Measurements from ENCODE around the gene CIROP.
A peak's percentile ranks its signal among the peaks of the same experiment; 100 is the strongest.

CIROP gene

GRCh38 chr14:23125011-23125410, 20.2 kb upstream of the CIROP start:
- intact Hi-C loops (cut with DNase I; ENCODE audit: low total_unique reads): no loop called here
- no peak for TF ChIP-seq CTCF (IDR thresholded peaks at IDR 0.05)
- H3K27me3 ChIP-seq: no peaks in the 10 kb centered on the region
- peaks cover 3 to 45% (median 35%) of the 10 kb centered on the region in 4 donors for H3K4me1 ChIP-seq
- peak overlapping the region; percentile 48 to 68 for H3K27ac ChIP-seq
- no peak overlapping the region for H3K4me3 ChIP-seq
- H3K36me3 ChIP-seq: peaks cover 35 to 42% (median 36%) of the 10 kb centered on the region in 3 donors
- no peak for DNase-seq
- H3K9me3 ChIP-seq: no peaks in the 10 kb centered on the region

- intact Hi-C loops (cut with DNase I; ENCODE audit: low total_unique reads): no loop called here
- peaks cover 3 to 45% (median 35%) of the 10 kb centered on the region in 4 donors for H3K4me1 ChIP-seq
- H3K27ac ChIP-seq: peak overlapping the region; percentile 48 to 68
- no peaks in the 10 kb centered on the region for H3K9me3 ChIP-seq
- peaks cover 29 to 37% (median 30%) of the 10 kb centered on the region in 3 donors for H3K36me3 ChIP-seq
- no peak for TF ChIP-seq CTCF (IDR thresholded peaks at IDR 0.05)
- H3K27me3 ChIP-seq: no peaks in the 10 kb centered on the region
- no peak overlapping the region for H3K4me3 ChIP-seq
- DNase-seq: no peak
Measured at GRCh38 chr14:23124337-23124954, 19.7 kb upstream of the CIROP start.

GRCh38 chr14:23123419-23123818, 18.6 kb upstream of the CIROP start:
- DNase-seq: peak in 1 of 2 donors; percentile 80
- H3K4me1 ChIP-seq: peaks cover 3 to 45% (median 35%) of the 10 kb centered on the region in 4 donors
- peak overlapping the region in 1 of 2 donors; percentile 14 for H3K27ac ChIP-seq
- H3K4me3 ChIP-seq: no peak overlapping the region
- no peak for TF ChIP-seq CTCF (IDR thresholded peaks at IDR 0.05)
- H3K36me3 ChIP-seq: peaks cover 19 to 26% (median 20%) of the 10 kb centered on the region in 3 donors
- H3K27me3 ChIP-seq: peaks cover 0 to 3% of the 10 kb centered on the region in 2 donors
- H3K9me3 ChIP-seq: no peaks in the 10 kb centered on the region
- intact Hi-C loops (cut with DNase I; ENCODE audit: low total_unique reads): no loop called here

GRCh38 chr14:23122086-23122485, 17.3 kb upstream of the CIROP start:
- peak overlapping the region in 1 of 2 donors; percentile 54 for H3K27ac ChIP-seq
- TF ChIP-seq CTCF (IDR thresholded peaks at IDR 0.05): no peak
- intact Hi-C loops (cut with DNase I; ENCODE audit: low total_unique reads): no loop called here
- peaks cover 0 to 4% of the 10 kb centered on the region in 2 donors for H3K27me3 ChIP-seq
- H3K36me3 ChIP-seq: peaks cover 6 to 13% (median 7%) of the 10 kb centered on the region in 3 donors
- no peak overlapping the region for H3K4me3 ChIP-seq
- peaks cover 3 to 45% (median 35%) of the 10 kb centered on the region in 4 donors for H3K4me1 ChIP-seq
- no peak for DNase-seq
- no peaks in the 10 kb centered on the region for H3K9me3 ChIP-seq

- Histone ChIP-seq H3K27ac (peak overlapping the region; percentile 46 to 54), H3K27me3 (peaks cover 0 to 9% of the 10 kb centered on the region in 2 donors), H3K4me1 (peaks cover 3 to 42% (median 32%) of the 10 kb centered on the region in 4 donors), H3K9me3 (no peaks in the 10 kb centered on the region), H3K36me3 (peaks cover 0 to 6% (median 0%) of the 10 kb centered on the region in 3 donors), H3K4me3 (no peak overlapping the region)
- no peak for TF ChIP-seq CTCF (IDR thresholded peaks at IDR 0.05)
- DNase-seq: peak in 1 of 2 donors; percentile 69
- intact Hi-C loops (cut with DNase I; ENCODE audit: low total_unique reads): no loop called here
Measured at GRCh38 chr14:23121361-23121771, 16.6 kb upstream of the CIROP start.

Measured in tibial artery (tissue), 4 donors.